ENCODE results near the gene MATK.
"Not testable (repeated sequence)": the region's sequence is repeated elsewhere in the genome, so short reads cannot be mapped to it uniquely, and the experiment has no call there.

Gene MATK

GRCh38 chr19:3785938-3786824 is at the start of gene MATK:
Gene MATK (minus strand): TSS chr19:3786381. CDS start chr19:3785135, 1,246 bp downstream.
- no peak for DNase-seq

GRCh38 chr19:3835055-3835435 is 48.9 kb upstream of the MATK start:
- DNase-seq = no peak

GRCh38 chr19:3834349-3835054 is 48.3 kb upstream of the MATK start:
- DNase-seq = no peak

GRCh38 chr19:3833578-3834348 is 47.6 kb upstream of the MATK start:
- DNase-seq = no peak

GRCh38 chr19:3832001-3832400 is 45.8 kb upstream of the MATK start:
- DNase-seq = no peak

GRCh38 chr19:3831601-3832000 is 45.4 kb upstream of the MATK start:
- no peak for DNase-seq

GRCh38 chr19:3830621-3831589 is 44.7 kb upstream of the MATK start:
- DNase-seq = no peak

GRCh38 chr19:3827306-3827705 is 41.1 kb upstream of the MATK start:
- DNase-seq = no peak

- DNase-seq = no peak
Observed at GRCh38 chr19:3826163-3826562, 40.0 kb upstream of the MATK start.

- DNase-seq = no peak
Observed at GRCh38 chr19:3825286-3825956, 39.2 kb upstream of the MATK start.

- no peak for DNase-seq
Observed at GRCh38 chr19:3823350-3823713, 37.2 kb upstream of the MATK start.

- no peak for DNase-seq
Observed at GRCh38 chr19:3822683-3823349, 36.6 kb upstream of the MATK start.

GRCh38 chr19:3821857-3822364 is 35.7 kb upstream of the MATK start:
- peak; percentile 88 for DNase-seq

- no peak for DNase-seq
Observed at GRCh38 chr19:3821156-3821555, 35.0 kb upstream of the MATK start.

- DNase-seq = no peak
Observed at GRCh38 chr19:3819989-3820388, 33.8 kb upstream of the MATK start.

GRCh38 chr19:3818918-3819317 is 32.7 kb upstream of the MATK start:
- DNase-seq = no peak

- DNase-seq = peak; percentile 37
Observed at GRCh38 chr19:3818466-3818865, 32.3 kb upstream of the MATK start.

- no peak for DNase-seq
Observed at GRCh38 chr19:3817761-3818160, 31.6 kb upstream of the MATK start.

GRCh38 chr19:3816566-3817218 is 30.5 kb upstream of the MATK start:
- no peak for DNase-seq

- not testable (repeated sequence) for DNase-seq
Observed at GRCh38 chr19:3816148-3816547, 30.0 kb upstream of the MATK start.

Measured in activated CD4-positive, alpha-beta T cell treated with anti-CD3 and anti-CD28 coated beads, Interleukin-2, amount 50 U/mL, for 16 hours (primary cell).